H1 (cell line): ENCODE measurements around the gene NBEA. TPM values are rescaled to one million over a fixed set of nuclear protein-coding genes. Genes with fewer than 3 reads are reported as not detected.

Experiments used
- CTCF ChIA-PET: fragments of 300-600 bp; sonication (Branson Sonifier 250); formaldehyde crosslinking; loops from one replicate; lab custom pipeline; 2021; ENCODE audit not compliant: partially characterized antibody; lab: Charles Lee
- POLR2A ChIA-PET: fragments of 300-600 bp; sonication (Branson Sonifier 250); formaldehyde crosslinking; loops from one replicate; lab custom pipeline; 2021; ENCODE audit warnings: inconsistent platforms; ENCODE audit not compliant: partially characterized antibody; lab: Charles Lee
- DNase-seq, 2 experiments: peaks; one replicate each; pipeline versions ENCODE4 v3.0.0 to v3.0.0-alpha.2; 2010 to 2022; ENCODE audit warnings: low spot score in 2 of 2, low read depth in 1 of 2, mixed read lengths in 1 of 2
- FAIRE-seq: peaks from 2 replicates; lab custom pipeline; 2011; peaks lifted over from hg19 to GRCh38; lab: Jason Lieb, UNC
- H2AFZ ChIP-seq: 2 replicates; pipeline ENCODE4 v1.8.1; 2012; ENCODE audit warnings: low read length, inconsistent platforms
- H2AK5ac ChIP-seq: 2 replicates; pipeline ENCODE4 v1.6.1; 2013; ENCODE audit warnings: low read depth, low read length
- H2BK120ac ChIP-seq: replicated peaks from 2 replicates; pipeline ENCODE3; 2013; ENCODE audit warnings: low read depth, low read length, inconsistent platforms
- H2BK12ac ChIP-seq: 2 replicates; pipeline ENCODE4 v1.6.1; 2013; ENCODE audit warnings: low read depth, low read length
- H2BK15ac ChIP-seq: 2 replicates; pipeline ENCODE4 v1.6.1; 2013; ENCODE audit warnings: low read length
- H2BK20ac ChIP-seq: 2 replicates; pipeline ENCODE4 v1.6.1; 2013; ENCODE audit warnings: low read length
- H2BK5ac ChIP-seq: 2 replicates; pipeline ENCODE4 v1.6.1; 2013; ENCODE audit warnings: low read depth, low read length
- H3K14ac ChIP-seq: 2 replicates; pipeline ENCODE4 v1.6.1; 2013; ENCODE audit warnings: inconsistent platforms; ENCODE audit not compliant: insufficient read length
- H3K18ac ChIP-seq: 2 replicates; pipeline ENCODE4 v1.6.1; 2013; ENCODE audit warnings: low read length; ENCODE audit errors: extremely low read depth
- H3K23ac ChIP-seq: 2 replicates; pipeline ENCODE4 v1.6.1; 2013; ENCODE audit warnings: inconsistent platforms; ENCODE audit not compliant: insufficient read length
- H3K23me2 ChIP-seq: 2 replicates; pipeline ENCODE4 v1.6.1; 2013; ENCODE audit warnings: low read depth, low read length
- H3K27ac ChIP-seq: 2 replicates; pipeline ENCODE4 v1.6.1; 2011; ENCODE audit warnings: low read depth, low read length, inconsistent platforms
- H3K27me3 ChIP-seq, 4 experiments: replicated peaks in 1 of 4; 1 replicate in 1 of 4; 2 replicates in 3 of 4; pipeline versions ENCODE4 v1.6.1 to v1.8.1; 2011 to 2013; ENCODE audit warnings: low read length in 3 of 4, mild to moderate bottlenecking in 3 of 4, inconsistent platforms in 2 of 4, mixed read lengths in 2 of 4, moderate library complexity in 1 of 4; ENCODE audit not compliant: control insufficient read depth in 3 of 4, insufficient read depth in 3 of 4; ENCODE audit errors: extremely low read depth in 1 of 4
- H3K36me3 ChIP-seq, 4 experiments: 2 replicates each; pipeline versions ENCODE4 v1.6.1 to v1.8.1; 2011 to 2013; ENCODE audit warnings: mild to moderate bottlenecking in 4 of 4, low read length in 3 of 4, moderate library complexity in 2 of 4, control low read depth in 1 of 4, inconsistent platforms in 1 of 4; ENCODE audit not compliant: insufficient read depth in 4 of 4, control insufficient read depth in 2 of 4
- H3K4ac ChIP-seq: replicated peaks from 2 replicates; pipeline ENCODE3; 2013; ENCODE audit warnings: low read length, low read depth, mixed read lengths, inconsistent platforms; ENCODE audit not compliant: insufficient read length
- H3K4me1 ChIP-seq, 4 experiments: replicated peaks in 1 of 4; 1 replicate in 1 of 4; 2 replicates in 3 of 4; pipeline versions ENCODE4 v1.6.1 to v1.8.1; 2011 to 2013; ENCODE audit warnings: low read length in 3 of 4, inconsistent platforms in 2 of 4, mixed read lengths in 1 of 4; ENCODE audit not compliant: insufficient read depth in 4 of 4, control insufficient read depth in 3 of 4
- H3K4me2 ChIP-seq, 2 experiments: 2 replicates each; pipeline versions ENCODE4 v1.6.1 to v1.8.1; 2011 to 2013; ENCODE audit warnings: low read depth in 2 of 2, low read length in 2 of 2, control low read depth in 1 of 2, inconsistent platforms in 1 of 2, mild to moderate bottlenecking in 1 of 2; ENCODE audit not compliant: insufficient read depth in 1 of 2
- H3K4me3 ChIP-seq, 4 experiments: fragments of 200-600, 300-600 bp in 1 of 4; sonication (generic), shearing (Covaris generic), sonication (Bioruptor Twin) in 1 of 4; 2 replicates each; pipeline versions ENCODE4 v1.5.1 to v1.8.1; 2011 to 2016; ENCODE audit warnings: low read length in 4 of 4, low read depth in 3 of 4, control low read depth in 2 of 4, inconsistent platforms in 2 of 4, mild to moderate bottlenecking in 2 of 4, mixed read lengths in 1 of 4, moderate library complexity in 1 of 4; ENCODE audit not compliant: insufficient read depth in 2 of 4; ENCODE audit errors: extremely low read depth in 1 of 4
- H3K56ac ChIP-seq: replicated peaks from 2 replicates; pipeline ENCODE3; 2013; ENCODE audit warnings: low read depth, mild to moderate bottlenecking, mixed read lengths, low read length, inconsistent platforms; ENCODE audit not compliant: insufficient read length
- H3K79me1 ChIP-seq: 2 replicates; pipeline ENCODE4 v1.6.1; 2013; ENCODE audit warnings: low read depth, low read length, control low read depth
- H3K79me2 ChIP-seq, 2 experiments: 2 replicates each; pipeline versions ENCODE4 v1.6.1 to v1.8.1; 2012 to 2013; ENCODE audit warnings: low read length in 2 of 2, mild to moderate bottlenecking in 2 of 2, inconsistent platforms in 1 of 2; ENCODE audit not compliant: insufficient read depth in 2 of 2, control insufficient read depth in 1 of 2
- H3K9ac ChIP-seq, 4 experiments: replicated peaks in 1 of 4; 1 replicate in 1 of 4; 2 replicates in 3 of 4; pipeline versions ENCODE4 v1.6.1 to v1.8.1; 2011 to 2013; ENCODE audit warnings: low read depth in 3 of 4, low read length in 3 of 4, control low read depth in 2 of 4, mild to moderate bottlenecking in 2 of 4, moderate library complexity in 2 of 4, inconsistent platforms in 1 of 4; ENCODE audit errors: extremely low read depth in 1 of 4
- H3K9me3 ChIP-seq, 2 experiments: 2 replicates each; pipeline versions ENCODE4 v1.6.1 to v1.8.1; 2012 to 2013; ENCODE audit warnings: mild to moderate bottlenecking in 2 of 2, moderate library complexity in 2 of 2, control low read depth in 1 of 2, inconsistent platforms in 1 of 2, low read depth in 1 of 2, low read length in 1 of 2, mixed read lengths in 1 of 2; ENCODE audit not compliant: insufficient read depth in 2 of 2
- H4K20me1 ChIP-seq, 2 experiments: replicated peaks in 1 of 2; 2 replicates each; pipeline versions ENCODE3 to v1.8.1; 2011 to 2013; ENCODE audit warnings: inconsistent platforms in 2 of 2, low read length in 2 of 2, mild to moderate bottlenecking in 1 of 2; ENCODE audit not compliant: insufficient read depth in 2 of 2, control insufficient read depth in 1 of 2
- H4K5ac ChIP-seq: 2 replicates; pipeline ENCODE4 v1.6.1; 2013; ENCODE audit warnings: low read length, low read depth, mixed read lengths, inconsistent platforms; ENCODE audit not compliant: insufficient read length
- H4K8ac ChIP-seq: 2 replicates; pipeline ENCODE4 v1.8.0; 2013; ENCODE audit warnings: mild to moderate bottlenecking, moderate library complexity, low read length, inconsistent platforms; ENCODE audit not compliant: insufficient read depth; ENCODE audit errors: extremely low read depth
- H4K91ac ChIP-seq: replicated peaks from 2 replicates; pipeline ENCODE3; 2013; ENCODE audit warnings: low read length, mixed read lengths, inconsistent platforms; ENCODE audit not compliant: insufficient read length
- ASH2L ChIP-seq: fragments of 200-600, 300-600 bp; sonication (generic); IDR thresholded peaks from one replicate; pipeline ENCODE4 v1.7.1; 2017; ENCODE audit warnings: low read length
- EGR1 ChIP-seq: IDR thresholded peaks from 2 replicates; pipeline ENCODE4 v1.6.1; 2011; ENCODE audit warnings: low read depth, low read length, borderline replicate concordance
- EZH2 ChIP-seq: fragments of 200-600 bp; sonication (generic); IDR thresholded peaks from 2 replicates; pipeline ENCODE4 v1.7.1; 2012; ENCODE audit warnings: low read depth, mild to moderate bottlenecking, moderate library complexity, low read length, inconsistent platforms; ENCODE audit not compliant: severe bottlenecking
- RAD21 ChIP-seq, 2 experiments: IDR thresholded peaks in 1 of 2; conservative IDR thresholded peaks in 1 of 2; 2 replicates each; pipeline ENCODE4 v1.6.1; 2011; ENCODE audit warnings: low read depth in 2 of 2, low read length in 2 of 2, improper control_type of control experiment in 1 of 2, inconsistent platforms in 1 of 2, mild to moderate bottlenecking in 1 of 2, moderate library complexity in 1 of 2
- RFX5 ChIP-seq: IDR thresholded peaks from 2 replicates; pipeline ENCODE4 v1.6.1; 2011; ENCODE audit warnings: low read depth, low read length, improper control_type of control experiment, borderline replicate concordance
- RNF2 ChIP-seq: fragments of 200-900, 300-1000 bp; sonication (generic); IDR thresholded peaks from 2 replicates; pipeline ENCODE4 v1.7.1; 2016; ENCODE audit warnings: borderline replicate concordance, low read depth, mild to moderate bottlenecking, antibody characterized with exemption, low read length; ENCODE audit not compliant: poor library complexity, severe bottlenecking; ENCODE audit errors: missing control alignments
- SAP30 ChIP-seq: fragments of 300-600 bp; sonication (generic); IDR thresholded peaks from 2 replicates; pipeline ENCODE4 v1.7.1; 2012; ENCODE audit warnings: low read length, moderate library complexity, mild to moderate bottlenecking, inconsistent platforms; ENCODE audit not compliant: insufficient read depth, insufficient replicate concordance
- WGBS, 2 experiments: shearing (Covaris generic) in 1 of 2; methylation state at CpG; one replicate each; pipeline versions ENCODE4 v1.1.6 to v1.1.7; 2013 to 2015; ENCODE audit warnings: low lambda C conversion rate in 2 of 2, mixed read lengths in 2 of 2, inconsistent platforms in 1 of 2, low coverage in 1 of 2, missing lambda C conversion rate in 1 of 2; ENCODE audit not compliant: insufficient replicate concordance in 2 of 2, insufficient coverage in 1 of 2, insufficient read length in 1 of 2; ENCODE audit errors: extremely low coverage in 1 of 2, missing lambda C conversion rate in 1 of 2; 5-methylcytosine and 5-hydroxymethylcytosine counted together
- polyA plus RNA-seq, 7 experiments: library from polyadenylated mRNA; depleted of rRNA in 3 of 7; stranded (reverse) in 5 of 7; unstranded in 2 of 7; fragments of >200 nt in 5 of 7; fragments of 200-250 nt in 2 of 7; gene quantifications; 1 replicate in 5 of 7; 2 replicates in 1 of 7; 4 replicates in 1 of 7; pipeline versions ENCODE4 v1.2.1 to v1.2.3, GENCODE V29; 2011 to 2013; ENCODE audit warnings: missing spikeins in 2 of 7, mixed read lengths in 2 of 7
- total RNA-seq: library from RNA; stranded (reverse); fragmentation: NEBNext Ultra II Directional; extraction: Animal tissue kit (Norgen Biotek cat#: 25700); gene quantifications from 2 replicates; pipeline ENCODE4 v1.2.1, GENCODE V29; 2021

The NBEA gene
- total and polyA plus RNA-seq, 2 of the 8 experiments (the other 6 are each of a cell fraction or from before 2014, with no cell fraction given): 14.2 to 21.5 TPM

DNA sequence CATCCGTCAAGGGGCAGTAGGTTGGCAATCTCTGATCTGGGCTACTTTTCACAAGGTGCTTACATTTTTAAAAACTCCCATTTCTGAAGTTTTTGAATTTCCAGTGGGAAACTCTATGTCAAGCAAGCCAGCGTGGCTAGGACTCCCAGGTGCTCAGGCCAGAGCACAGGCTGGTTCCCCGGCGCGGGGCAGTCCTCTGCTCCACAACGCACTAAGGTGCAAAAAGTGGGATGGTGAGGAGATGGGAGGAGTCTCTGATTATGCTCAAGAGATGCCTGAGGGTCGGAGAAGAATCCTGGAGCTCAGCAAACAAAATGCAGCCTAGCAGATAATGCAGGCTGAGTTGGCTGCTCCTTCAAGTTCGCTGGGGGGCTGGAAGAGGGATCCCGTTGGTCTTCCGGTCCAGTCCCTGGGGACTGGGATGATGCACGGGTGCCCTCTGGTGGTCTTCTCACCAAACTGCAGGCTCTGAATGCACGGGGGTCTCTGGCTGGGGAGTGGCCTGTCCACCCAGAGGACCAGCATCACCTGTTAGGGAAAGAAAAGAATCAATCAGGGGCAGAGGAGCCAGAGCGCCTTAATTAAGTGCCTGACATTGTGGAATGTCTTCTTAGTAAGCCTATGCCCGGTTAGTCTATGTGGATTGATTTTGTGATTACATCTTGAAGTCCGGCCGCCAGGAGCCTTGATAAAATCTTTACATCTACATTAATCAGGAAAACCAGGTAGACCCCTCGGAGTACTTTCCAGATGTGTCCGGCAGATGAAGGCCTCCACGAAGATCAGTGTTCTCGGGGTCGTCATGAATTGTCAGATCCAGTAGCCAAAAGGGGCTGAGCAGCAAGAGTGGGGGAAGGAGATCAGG, 778.9 kb downstream of the NBEA start:
- Histone ChIP-seq H4K5ac (no peak overlapping the region), H3K79me1 (no peaks in the 10 kb centered on the region), H3K4me1 (no peaks in the 10 kb centered on the region), H3K27ac (no peak overlapping the region), H4K8ac (no peak overlapping the region), H3K14ac (no peak overlapping the region), H2BK12ac (no peak overlapping the region), H3K23ac (no peak overlapping the region), H2BK5ac (no peak overlapping the region), H3K79me2 (no peaks in the 10 kb centered on the region), H2AFZ (peak overlapping the region; percentile 35; the same call in 1 of the 2 replicates), H3K23me2 (no peaks in the 10 kb centered on the region), H3K4ac (no peak overlapping the region), H4K91ac (no peak overlapping the region), H3K36me3 (no peaks in the 10 kb centered on the region), H3K18ac (no peak overlapping the region), H2BK120ac (no peak overlapping the region), H3K4me2 (peak overlapping the region in 1 of 2 experiments; percentile 1; a peak in 1 of 4 replicates), H3K4me3 (no peak overlapping the region), H2BK15ac (no peak overlapping the region), H2BK20ac (no peak overlapping the region), H3K9me3 (no peaks in the 10 kb centered on the region), H3K9ac (no peak overlapping the region), H2AK5ac (no peak overlapping the region), H4K20me1 (no peaks in the 10 kb centered on the region), H3K27me3 (no peaks in the 10 kb centered on the region), H3K56ac (no peak overlapping the region)
- POLR2A ChIA-PET: no interaction called here
- FAIRE-seq (peak; percentile 32), DNase-seq (peak; percentile 60 to 93)
- WGBS, 2 experiments: 53% methylated on average over 21 of the region's 21 CpGs; no CpG with 5 or more reads in 1 of the 2 experiments
- CTCF ChIA-PET: interaction anchor here (0.5 to 4.4 kb wide), 18 partner anchors 8 to 491 kb away, joined by 3 to 17 read pairs (median 4); partner anchors contain the start of gene MAB21L1
- TF ChIP-seq RAD21 (IDR thresholded peaks at IDR 0.05 in 1 of 2, conservative IDR thresholded peaks at IDR 0.05 in 1 of 2; ENCODE audit: low read depth in 2 of 2, low read length in 2 of 2) (peak; percentile 99), EGR1 (no peak), RFX5 (no peak), ASH2L (no peak), SAP30 (no peak), EZH2 (no peak), RNF2 (no peak)
